Mucosa of gallbladder (tissue), 1 donor: ENCODE data around the gene LRBA. TPM values are rescaled to one million over a fixed set of nuclear protein-coding genes. Genes with fewer than 3 reads are reported as not detected.

Experiments used
- DNase-seq: peaks from one replicate; pipeline ENCODE4 v3.0.0-alpha.2; 2020; ENCODE audit warnings: low spot score
- total RNA-seq: library from RNA; stranded (reverse); gene quantifications from one replicate; pipeline ENCODE4 v1.2.1, GENCODE V29; 2021
- donor health status: DM: no; HTN: no; CAD: no.

LRBA gene
- total RNA-seq, 1 donor from 2014 or later: 64.4 TPM

DNA sequence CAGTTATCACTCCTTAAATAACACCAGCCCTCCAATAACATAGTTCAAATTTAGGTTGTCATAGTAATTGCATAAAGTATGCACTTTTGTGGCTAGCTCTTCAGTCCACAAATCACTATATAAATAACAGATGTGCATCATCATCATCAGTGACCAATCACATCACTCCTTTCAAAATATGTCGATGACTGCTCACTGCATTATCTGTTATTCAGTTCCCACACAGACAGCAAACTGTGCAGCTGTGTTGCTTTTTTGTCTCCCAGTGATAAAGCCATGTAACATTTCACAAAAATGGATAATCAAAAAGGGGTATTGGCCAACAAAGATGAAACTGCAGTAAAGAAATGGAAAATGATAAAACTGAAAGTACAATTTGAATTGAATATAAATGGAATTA, 731.4 kb downstream of the LRBA start:
- no peak for DNase-seq

DNA sequence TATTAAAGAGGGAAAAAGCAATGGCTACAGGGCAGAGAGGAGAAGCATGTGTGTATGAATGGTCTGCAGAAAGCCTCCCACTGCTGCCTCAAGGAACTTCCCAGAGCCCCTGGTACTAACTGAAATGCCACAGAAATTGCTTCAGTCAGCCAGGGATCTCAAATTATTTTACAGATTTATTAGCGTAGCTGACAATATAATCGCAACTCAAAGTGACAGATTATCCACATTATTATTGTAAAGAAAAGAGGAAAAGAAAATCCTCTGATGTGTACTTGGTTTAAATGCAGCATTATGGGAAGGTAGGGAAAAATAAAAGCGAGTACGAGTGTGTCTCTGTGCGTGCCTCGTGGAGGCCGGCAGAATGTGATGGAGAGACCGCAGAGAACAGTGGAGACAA, 734.1 kb downstream of the LRBA start:
- DNase-seq: no peak

- no peak for DNase-seq
Observed at GRCh38 chr4:150280081-150280895, 734.8 kb downstream of the LRBA start.

DNA sequence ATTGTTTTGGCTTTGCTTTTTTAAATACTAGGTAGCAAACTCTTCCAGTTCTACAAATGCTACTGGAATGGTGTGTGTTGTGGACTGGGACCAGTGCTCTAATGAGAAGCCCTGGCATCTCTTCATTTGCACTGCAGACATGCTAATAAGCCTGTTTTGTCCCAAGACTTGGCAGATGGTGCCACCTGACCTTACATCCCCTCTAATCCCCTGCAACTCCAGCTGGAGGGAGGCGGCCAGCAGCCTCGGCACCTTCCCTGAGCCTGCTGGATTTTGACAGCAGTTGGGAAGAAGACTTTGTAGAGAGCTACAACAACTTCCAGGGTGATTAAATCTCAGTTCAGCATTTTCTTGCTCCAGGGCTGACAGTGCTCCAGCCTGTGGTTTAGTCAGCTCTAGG, 736.9 kb downstream of the LRBA start:
- no peak for DNase-seq

DNA sequence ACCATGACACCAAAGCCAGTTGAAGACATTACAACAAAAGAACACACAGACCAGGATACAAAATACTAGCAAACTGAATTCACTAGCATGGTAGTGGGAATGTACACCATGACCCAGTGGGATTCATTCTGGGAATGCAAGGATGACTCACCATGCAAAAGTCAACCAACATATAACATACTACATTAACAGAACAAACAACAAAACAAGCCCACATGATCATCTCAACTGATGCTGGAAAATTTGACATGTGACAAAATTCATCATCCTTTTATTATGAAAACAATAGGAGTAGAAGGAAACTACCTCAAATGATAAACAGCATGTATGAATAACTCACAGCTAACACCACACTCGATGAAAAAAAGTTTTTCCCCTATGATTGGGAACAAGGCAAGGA, 746.6 kb downstream of the LRBA start:
- no peak for DNase-seq

GRCh38 chr4:150265806-150266205, 749.3 kb downstream of the LRBA start:
- DNase-seq: no peak

- no peak for DNase-seq
Observed at GRCh38 chr4:150264595-150265161, 750.4 kb downstream of the LRBA start.

DNA sequence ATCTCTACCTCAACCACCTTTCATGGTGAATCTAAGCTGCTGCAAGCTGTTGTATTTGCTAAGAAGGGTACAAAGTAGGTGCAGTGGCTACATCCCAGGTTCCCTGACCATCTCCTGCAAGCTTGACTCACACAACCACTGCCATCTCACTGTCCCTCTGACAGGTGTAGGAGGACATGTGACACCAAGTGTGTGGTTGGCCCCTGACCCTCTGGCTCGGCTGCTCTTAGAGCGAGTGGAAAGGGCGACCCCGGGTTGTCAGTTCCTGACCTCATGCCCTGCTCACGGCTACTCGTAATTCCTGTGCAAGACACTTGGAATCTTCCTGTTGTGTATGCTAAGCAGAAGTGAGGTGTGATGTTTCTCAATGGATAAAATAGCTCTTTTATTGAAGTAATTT, 752.5 kb downstream of the LRBA start:
- no peak for DNase-seq

GRCh38 chr4:150261571-150261970, 753.5 kb downstream of the LRBA start:
- no peak for DNase-seq

DNA sequence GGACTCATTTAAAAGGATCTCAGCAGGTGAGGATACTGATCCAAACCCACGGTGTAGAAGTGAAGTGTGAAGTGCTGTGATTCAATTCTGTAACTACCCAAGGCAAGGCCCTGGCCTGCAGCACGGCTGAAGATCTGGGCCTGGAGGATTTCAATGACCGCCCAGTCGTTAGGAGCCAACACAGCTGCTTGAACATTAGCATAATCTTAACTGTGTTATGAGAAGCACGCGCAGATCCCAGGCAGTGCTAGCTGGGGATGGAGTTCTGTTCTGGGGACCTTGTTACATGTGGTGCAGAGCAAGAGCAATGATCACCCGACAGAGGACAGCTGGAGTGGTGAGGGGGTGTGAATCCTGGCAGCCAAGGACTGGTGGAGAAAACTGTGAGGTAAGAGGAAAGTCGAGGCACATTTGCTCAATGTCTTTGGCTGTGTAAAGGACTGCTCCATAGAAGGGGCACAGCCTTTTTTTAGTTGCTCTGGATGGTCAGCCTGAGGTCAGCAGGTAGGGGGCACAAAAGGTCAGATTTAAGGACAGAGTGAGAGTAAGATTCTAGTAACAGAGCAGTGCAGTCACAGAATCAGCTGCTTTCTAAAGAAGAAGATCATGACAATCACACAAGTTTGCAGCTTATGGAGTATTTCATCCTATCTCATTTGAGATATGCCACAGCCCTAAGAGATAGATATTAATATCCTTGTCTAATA, 755.1 kb downstream of the LRBA start:
- DNase-seq: peak; percentile 38

GRCh38 chr4:150258569-150258968, 756.5 kb downstream of the LRBA start:
- DNase-seq: no peak

DNA sequence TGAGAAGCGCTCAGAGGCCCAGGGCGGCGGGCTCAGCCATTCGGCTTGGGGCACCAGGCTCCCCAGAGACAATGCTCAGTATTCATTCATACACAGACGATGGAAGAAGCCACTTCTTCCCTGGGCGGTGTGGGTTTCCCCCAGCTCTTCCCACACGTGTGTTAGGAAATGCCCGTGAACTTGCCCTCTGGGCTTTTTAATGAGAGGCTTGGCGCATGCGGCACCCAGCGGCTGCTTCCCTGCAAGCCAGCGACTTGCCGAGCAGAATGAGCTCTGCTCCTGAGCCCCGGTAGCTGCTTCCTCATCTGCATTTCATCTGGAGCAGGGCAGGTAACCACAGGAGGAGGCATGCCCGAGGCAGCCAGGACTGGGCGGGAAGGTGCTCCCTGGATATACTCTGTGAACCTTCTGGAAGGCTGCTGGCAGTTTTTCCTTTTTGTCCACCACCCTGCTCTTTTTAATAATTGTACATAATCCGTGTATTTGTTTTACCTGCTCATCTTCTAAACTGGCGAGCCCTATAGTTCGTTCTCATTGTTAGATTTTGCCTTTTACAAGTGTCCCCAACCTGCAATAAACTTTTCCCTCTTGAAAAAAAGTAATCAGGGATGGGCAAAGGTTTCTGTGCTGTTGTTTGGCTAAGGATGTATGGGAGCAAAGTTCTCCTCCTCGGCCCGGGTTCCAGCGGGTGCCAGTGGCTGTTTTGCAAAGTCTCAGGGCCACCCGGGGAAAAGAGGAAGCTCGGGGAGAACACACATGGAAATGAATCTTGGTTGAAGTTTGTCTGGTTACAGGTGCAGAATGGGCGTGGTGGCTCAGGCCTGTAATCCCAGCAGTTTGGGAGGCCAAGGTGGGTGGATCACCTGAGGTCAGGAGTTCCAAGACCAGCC, 758.0 kb downstream of the LRBA start:
- DNase-seq: peak; percentile 51

DNA sequence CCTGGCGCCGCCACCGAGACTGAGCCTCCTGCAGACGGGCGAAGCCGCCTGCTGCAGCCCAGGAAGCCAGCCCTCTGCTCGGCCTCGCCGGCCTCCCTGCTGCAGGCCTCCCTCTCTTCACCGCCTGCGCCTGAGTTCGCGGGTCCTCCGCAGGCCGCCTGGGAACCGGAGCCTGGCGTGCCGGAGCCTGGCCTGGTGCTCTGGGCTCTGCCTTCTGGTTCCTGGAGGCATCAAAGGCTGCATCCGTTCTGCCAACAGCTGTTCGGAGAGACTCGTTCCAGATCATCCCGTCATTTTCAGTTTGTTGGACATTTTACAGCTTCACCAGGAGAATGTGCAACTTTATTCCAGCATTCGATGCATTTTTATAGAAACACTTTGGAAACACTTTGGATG, 758.9 kb downstream of the LRBA start:
- DNase-seq: no peak

DNA sequence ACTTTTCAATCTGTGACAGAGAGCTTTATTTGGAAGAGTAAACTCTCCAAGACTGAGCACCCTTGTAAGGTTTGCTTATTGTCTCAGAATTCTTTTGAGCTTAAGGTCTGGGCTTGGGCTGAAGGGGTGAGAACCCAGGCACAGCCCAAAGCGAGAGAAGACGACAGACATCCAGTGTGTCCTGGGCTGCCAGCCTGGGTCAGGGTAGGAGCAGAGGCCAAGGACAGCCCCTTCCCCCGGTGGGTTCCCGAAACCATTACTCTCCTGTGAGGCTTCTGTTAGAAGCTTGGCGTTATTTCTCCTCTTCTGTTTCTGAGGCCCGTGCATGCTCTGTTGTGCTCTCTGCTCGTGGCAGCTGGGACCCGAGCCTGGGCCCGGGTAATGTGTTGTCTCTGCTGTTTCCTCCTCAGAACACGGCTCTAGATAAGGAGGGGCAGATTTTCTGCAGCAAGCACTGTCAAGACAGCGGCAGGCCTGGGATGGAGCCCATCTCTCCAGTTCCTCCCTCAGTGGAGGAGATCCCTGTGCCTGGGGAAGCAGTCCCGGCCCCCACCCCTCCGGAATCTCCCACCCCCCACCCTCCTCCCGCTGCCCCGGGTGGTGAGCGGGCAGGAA, 759.4 kb downstream of the LRBA start:
- no peak for DNase-seq

GRCh38 chr4:150253965-150254630, 761.0 kb downstream of the LRBA start:
- no peak for DNase-seq

GRCh38 chr4:150253416-150253815, 761.7 kb downstream of the LRBA start:
- DNase-seq: no peak

GRCh38 chr4:150252741-150253140, 762.3 kb downstream of the LRBA start:
- no peak for DNase-seq

GRCh38 chr4:150252306-150252705, 762.8 kb downstream of the LRBA start:
- DNase-seq: no peak

DNA sequence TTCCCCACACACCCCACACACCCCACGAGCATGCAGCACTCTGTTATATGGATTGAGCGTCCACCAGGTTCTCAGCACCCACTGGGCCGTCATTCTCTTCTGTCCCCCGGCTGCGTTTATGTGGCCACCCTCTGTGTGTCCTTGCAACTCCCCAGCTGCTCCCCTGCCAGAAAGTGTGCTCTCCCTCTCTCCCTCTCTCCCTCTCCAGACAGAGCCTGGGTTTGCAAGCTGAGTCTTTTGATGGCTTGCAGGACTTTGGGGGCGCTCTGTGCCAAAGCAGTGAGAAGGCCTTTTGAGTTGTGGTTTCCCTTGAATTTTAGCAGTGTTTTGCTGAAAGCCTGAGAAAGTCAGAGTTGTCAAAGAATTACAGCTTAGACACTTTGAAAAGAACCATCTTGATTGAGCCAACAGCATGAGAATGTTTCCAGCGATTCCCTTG, 763.3 kb downstream of the LRBA start:
- no peak for DNase-seq

DNA sequence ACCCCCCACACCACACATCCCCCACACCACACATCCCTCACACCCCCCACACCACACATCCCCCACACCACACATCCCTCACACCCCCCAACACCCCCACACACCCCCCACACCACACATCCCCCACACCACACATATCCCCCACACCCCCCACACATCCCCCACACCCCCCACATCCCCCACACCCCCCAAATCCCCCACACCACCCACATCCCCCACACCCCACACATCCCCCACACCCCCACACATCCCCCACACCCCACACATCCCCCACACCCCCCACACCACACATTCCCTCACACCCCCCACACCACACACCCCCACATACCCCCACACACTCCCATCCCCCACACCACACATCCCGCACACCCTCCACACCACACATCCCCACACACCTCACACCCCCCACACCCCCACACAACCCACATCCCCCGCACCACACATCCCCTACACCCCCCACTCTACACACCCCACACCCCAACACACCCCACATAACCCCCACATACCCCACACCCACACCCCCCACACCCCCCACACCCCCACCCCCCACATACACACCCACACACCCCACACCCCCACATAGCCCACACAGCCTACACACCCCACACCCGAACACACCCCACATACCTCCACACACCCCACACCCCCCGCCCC, 764.0 kb downstream of the LRBA start:
- DNase-seq: no peak
